Uterus (tissue), 2 donors: ENCODE measurements around the gene SKAP1.

ENCODE experiments used
- POLR2A ChIP-seq, 2 donors: fragments of 450-650 bp; IDR thresholded peaks; one replicate each; pipeline ENCODE4 v1.6.1; 2016; ENCODE audit warnings: antibody characterized with exemption in 2 of 2, mild to moderate bottlenecking in 1 of 2, moderate library complexity in 1 of 2
- TF ChIP-seq, protein P1 (sequence below), 4 experiments: fragments of 200-600 bp in 2 of 4; fragments of 450-650 bp in 2 of 4; sonication (generic) in 2 of 4; IDR thresholded peaks; one replicate each; pipeline ENCODE4 v1.5.1; 2016 to 2019; ENCODE audit warnings: antibody characterized with exemption in 4 of 4, mild to moderate bottlenecking in 2 of 4, moderate library complexity in 1 of 4

DNA sequence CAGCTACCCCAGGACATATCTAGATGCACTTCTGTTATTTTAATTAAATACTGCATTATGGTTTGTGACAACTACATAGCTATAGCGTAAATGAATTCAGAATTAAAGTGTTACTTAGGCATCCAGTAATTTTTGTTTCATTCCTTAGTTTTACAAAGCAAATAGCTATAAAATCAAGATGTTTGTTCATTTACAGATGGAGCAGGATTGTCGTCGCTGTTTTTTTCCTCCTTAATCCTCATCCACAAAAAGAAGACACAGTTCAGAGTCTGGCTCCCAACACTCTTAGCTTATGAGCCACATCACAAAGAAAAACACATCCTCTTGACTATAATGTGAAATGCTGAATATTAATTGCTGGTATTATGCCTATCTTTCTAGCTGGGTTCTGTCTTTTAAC lies 278.8 kb downstream of the SKAP1 start:
- TF ChIP-seq, protein P1, sequence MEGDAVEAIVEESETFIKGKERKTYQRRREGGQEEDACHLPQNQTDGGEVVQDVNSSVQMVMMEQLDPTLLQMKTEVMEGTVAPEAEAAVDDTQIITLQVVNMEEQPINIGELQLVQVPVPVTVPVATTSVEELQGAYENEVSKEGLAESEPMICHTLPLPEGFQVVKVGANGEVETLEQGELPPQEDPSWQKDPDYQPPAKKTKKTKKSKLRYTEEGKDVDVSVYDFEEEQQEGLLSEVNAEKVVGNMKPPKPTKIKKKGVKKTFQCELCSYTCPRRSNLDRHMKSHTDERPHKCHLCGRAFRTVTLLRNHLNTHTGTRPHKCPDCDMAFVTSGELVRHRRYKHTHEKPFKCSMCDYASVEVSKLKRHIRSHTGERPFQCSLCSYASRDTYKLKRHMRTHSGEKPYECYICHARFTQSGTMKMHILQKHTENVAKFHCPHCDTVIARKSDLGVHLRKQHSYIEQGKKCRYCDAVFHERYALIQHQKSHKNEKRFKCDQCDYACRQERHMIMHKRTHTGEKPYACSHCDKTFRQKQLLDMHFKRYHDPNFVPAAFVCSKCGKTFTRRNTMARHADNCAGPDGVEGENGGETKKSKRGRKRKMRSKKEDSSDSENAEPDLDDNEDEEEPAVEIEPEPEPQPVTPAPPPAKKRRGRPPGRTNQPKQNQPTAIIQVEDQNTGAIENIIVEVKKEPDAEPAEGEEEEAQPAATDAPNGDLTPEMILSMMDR (IDR thresholded peaks at IDR 0.05) = no peak
- no peak for TF ChIP-seq POLR2A (IDR thresholded peaks at IDR 0.05)
